Gastroesophageal sphincter (tissue), 4 donors: ENCODE data around the gene BAIAP2L1. TPM values are rescaled to one million over a fixed set of nuclear protein-coding genes. Genes with fewer than 3 reads are reported as not detected.

Experiments used
- ATAC-seq: fragments of 150-250 bp; one replicate; pipeline ENCODE4 v1.9.1; 2016; ENCODE audit warnings: mild to moderate bottlenecking, moderate library complexity
- H3K27ac ChIP-seq, 4 donors: fragments of 200-600 bp; sonication (generic) in 3 of 4; 1 replicate in 3 of 4; 2 replicates in 1 of 4; pipeline ENCODE4 v1.5.1; 2016 to 2019
- H3K27me3 ChIP-seq: fragments of 200-600 bp; sonication (generic); one replicate; pipeline ENCODE4 v1.5.1; 2019
- H3K36me3 ChIP-seq, 2 donors: fragments of 200-600 bp; sonication (generic); one replicate each; pipeline ENCODE4 v1.5.1; 2019; ENCODE audit warnings: control low read depth in 1 of 2
- H3K4me1 ChIP-seq, 3 donors: fragments of 200-600 bp; sonication (generic); 1 replicate in 2 of 3; 2 replicates in 1 of 3; pipeline ENCODE4 v1.5.1; 2016 to 2019; ENCODE audit warnings: control low read depth in 2 of 3
- H3K4me3 ChIP-seq, 2 donors: fragments of 200-600 bp; sonication (generic); one replicate each; pipeline ENCODE4 v1.5.1; 2019; ENCODE audit warnings: mild to moderate bottlenecking in 1 of 2, moderate library complexity in 1 of 2
- H3K9me3 ChIP-seq, 3 donors: fragments of 200-600 bp; sonication (generic); one replicate each; pipeline ENCODE4 v1.5.1; 2017 to 2019; ENCODE audit warnings: control low read depth in 2 of 3
- EP300 ChIP-seq: sonication (generic); formaldehyde crosslinking; IDR thresholded peaks from one replicate; pipeline ENCODE4 v1.6.1; 2017; ENCODE audit warnings: antibody characterized with exemption, mild to moderate bottlenecking
- POLR2A ChIP-seq, 2 donors: fragments of 450-650 bp; IDR thresholded peaks; one replicate each; pipeline ENCODE4 v1.6.1; 2017; ENCODE audit warnings: antibody characterized with exemption in 2 of 2, mild to moderate bottlenecking in 2 of 2, moderate library complexity in 1 of 2
- POLR2AphosphoS5 ChIP-seq: sonication (generic); formaldehyde crosslinking; IDR thresholded peaks from one replicate; pipeline ENCODE4 v1.6.1; 2017; ENCODE audit warnings: antibody characterized with exemption
- WGBS, 2 donors: methylation state at CpG; one replicate each; pipeline ENCODE4 v1.1.5; 2018; ENCODE audit warnings: low coverage in 1 of 2; 5-methylcytosine and 5-hydroxymethylcytosine counted together
- total RNA-seq, 4 donors: library from RNA; depleted of rRNA; stranded (reverse); fragments of >200 nt; gene quantifications; one replicate each; pipeline ENCODE4 v1.1.0, GENCODE V29; 2016
- TF ChIP-seq, protein P1 (sequence below), 4 experiments: fragments of 200-600 bp in 2 of 4; fragments of 450-650 bp in 2 of 4; sonication (generic) in 1 of 4; IDR thresholded peaks; one replicate each; pipeline ENCODE4 v1.5.1; 2017 to 2019; ENCODE audit warnings: antibody characterized with exemption in 4 of 4, mild to moderate bottlenecking in 2 of 4, moderate library complexity in 2 of 4

Gene BAIAP2L1
- total RNA-seq, 4 donors from 2014 or later: 0.13 to 6.7 (median 2.1) TPM

DNA sequence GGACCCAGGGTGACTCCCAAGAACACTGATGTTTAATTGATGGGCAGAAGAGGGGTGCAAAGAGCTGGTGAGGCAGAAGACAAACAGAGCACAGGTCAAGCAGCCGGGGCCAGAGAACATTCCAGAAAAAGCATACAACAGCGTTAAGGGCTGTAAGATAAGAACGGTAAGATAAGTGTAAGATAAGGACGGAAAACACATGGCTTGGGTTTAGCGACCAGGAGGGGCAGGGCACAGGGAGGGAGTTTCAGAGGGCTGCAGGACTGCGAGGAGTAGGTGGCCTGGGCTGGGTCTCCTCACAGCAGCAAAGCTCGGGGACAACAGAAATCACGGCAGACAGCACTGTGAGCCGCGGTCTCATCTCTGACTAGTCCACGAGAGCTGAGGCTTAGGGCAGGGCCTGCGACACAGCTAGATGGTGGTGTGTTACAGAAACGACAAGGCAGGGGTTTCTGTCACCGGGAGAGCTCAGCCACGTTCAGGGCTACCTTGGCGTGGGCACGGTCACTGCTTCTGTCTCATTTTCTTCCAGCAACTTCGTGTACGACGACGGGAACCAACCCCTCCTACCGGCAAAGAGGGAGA, 94.8 kb downstream of the BAIAP2L1 start:
- Histone ChIP-seq H3K9me3 (no peaks in the 10 kb centered on the region), H3K27ac (no peak overlapping the region), H3K4me1 (no peaks in the 10 kb centered on the region), H3K4me3 (no peak overlapping the region), H3K27me3 (no peaks in the 10 kb centered on the region), H3K36me3 (peaks cover 0 to 39% of the 10 kb centered on the region in 2 donors)
- no peak for ATAC-seq
- WGBS, 2 donors: 60 to 68% methylated on average over 8 to 13 of the region's 22 CpGs
- TF ChIP-seq POLR2A (IDR thresholded peaks at IDR 0.05) (no peak), POLR2AphosphoS5 (no peak), EP300 (no peak)
- TF ChIP-seq, protein P1, sequence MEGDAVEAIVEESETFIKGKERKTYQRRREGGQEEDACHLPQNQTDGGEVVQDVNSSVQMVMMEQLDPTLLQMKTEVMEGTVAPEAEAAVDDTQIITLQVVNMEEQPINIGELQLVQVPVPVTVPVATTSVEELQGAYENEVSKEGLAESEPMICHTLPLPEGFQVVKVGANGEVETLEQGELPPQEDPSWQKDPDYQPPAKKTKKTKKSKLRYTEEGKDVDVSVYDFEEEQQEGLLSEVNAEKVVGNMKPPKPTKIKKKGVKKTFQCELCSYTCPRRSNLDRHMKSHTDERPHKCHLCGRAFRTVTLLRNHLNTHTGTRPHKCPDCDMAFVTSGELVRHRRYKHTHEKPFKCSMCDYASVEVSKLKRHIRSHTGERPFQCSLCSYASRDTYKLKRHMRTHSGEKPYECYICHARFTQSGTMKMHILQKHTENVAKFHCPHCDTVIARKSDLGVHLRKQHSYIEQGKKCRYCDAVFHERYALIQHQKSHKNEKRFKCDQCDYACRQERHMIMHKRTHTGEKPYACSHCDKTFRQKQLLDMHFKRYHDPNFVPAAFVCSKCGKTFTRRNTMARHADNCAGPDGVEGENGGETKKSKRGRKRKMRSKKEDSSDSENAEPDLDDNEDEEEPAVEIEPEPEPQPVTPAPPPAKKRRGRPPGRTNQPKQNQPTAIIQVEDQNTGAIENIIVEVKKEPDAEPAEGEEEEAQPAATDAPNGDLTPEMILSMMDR (IDR thresholded peaks at IDR 0.05): no peak

DNA sequence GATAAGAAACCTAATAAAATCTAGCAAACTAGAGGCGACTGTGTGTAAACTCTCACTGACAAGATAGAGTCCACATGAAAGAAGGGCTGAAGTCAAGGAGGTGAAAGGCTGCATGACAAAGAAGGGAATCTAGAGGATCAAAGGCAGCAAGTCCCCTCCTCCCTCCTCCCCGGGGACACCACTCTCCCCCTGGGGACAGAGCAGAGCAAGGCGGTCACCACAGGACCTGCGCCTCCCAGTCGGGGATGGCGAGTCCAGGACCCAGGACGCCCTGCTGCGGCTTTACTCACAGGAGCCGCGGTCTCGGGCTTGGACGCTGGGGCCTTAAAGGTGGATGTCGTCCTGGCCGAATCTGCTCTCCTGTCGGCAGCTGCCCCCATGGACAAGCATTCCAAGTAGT, 97.0 kb downstream of the BAIAP2L1 start:
- ATAC-seq: no peak
- Histone ChIP-seq H3K9me3 (no peaks in the 10 kb centered on the region), H3K4me3 (no peak overlapping the region), H3K36me3 (peaks cover 0 to 29% of the 10 kb centered on the region in 2 donors), H3K27me3 (no peaks in the 10 kb centered on the region), H3K4me1 (no peaks in the 10 kb centered on the region), H3K27ac (no peak overlapping the region)
- 36% methylated on average over 1 of the region's 15 CpGs; no CpG with 5 or more reads in 1 of the 2 donors for WGBS, 2 donors
- TF ChIP-seq POLR2AphosphoS5 (no peak), EP300 (no peak), POLR2A (IDR thresholded peaks at IDR 0.05) (no peak)
- TF ChIP-seq, protein P1 (IDR thresholded peaks at IDR 0.05): no peak

DNA sequence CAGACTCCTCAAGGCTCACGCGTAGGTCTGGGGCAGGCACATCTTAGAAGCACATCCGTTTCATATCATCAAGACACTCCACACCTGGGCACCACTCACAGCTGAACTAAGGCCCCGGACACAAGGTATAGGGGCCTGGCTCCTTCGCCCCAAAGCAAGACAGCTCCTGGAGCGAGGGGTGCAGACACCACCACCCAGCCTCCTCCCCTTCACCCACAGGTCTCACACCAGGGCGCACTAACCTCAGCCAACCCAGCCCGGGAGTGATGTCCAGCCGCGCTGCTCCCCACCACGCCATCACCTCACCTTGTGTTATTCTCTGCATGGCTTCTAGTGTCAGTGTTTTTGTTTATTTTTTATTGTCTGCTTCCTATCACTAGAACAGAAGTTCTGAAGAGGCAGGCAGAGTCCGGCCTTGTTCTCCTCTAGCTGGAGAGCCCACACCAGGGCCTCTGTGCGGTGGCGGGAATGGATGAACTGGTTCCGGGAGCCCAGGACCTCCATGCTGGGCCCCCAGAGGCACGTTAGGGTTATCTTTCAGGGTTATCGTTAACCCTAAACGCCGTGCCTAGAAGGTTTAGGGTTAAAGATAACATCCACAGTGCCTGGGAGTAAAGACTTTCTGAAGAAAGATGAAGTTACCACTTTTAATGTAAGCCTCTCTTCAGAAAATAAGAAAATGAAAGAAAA, 97.6 kb downstream of the BAIAP2L1 start:
- Histone ChIP-seq H3K4me1 (no peaks in the 10 kb centered on the region), H3K4me3 (no peak overlapping the region), H3K27me3 (no peaks in the 10 kb centered on the region), H3K36me3 (peaks cover 0 to 23% of the 10 kb centered on the region in 2 donors), H3K9me3 (no peaks in the 10 kb centered on the region), H3K27ac (no peak overlapping the region)
- WGBS, 2 donors: 84 to 87% methylated on average over 4 to 9 of the region's 19 CpGs
- TF ChIP-seq, protein P1 (IDR thresholded peaks at IDR 0.05): no peak
- no peak for TF ChIP-seq EP300
- no peak for TF ChIP-seq POLR2A (IDR thresholded peaks at IDR 0.05)
- TF ChIP-seq POLR2AphosphoS5: no peak
- no peak for ATAC-seq

DNA sequence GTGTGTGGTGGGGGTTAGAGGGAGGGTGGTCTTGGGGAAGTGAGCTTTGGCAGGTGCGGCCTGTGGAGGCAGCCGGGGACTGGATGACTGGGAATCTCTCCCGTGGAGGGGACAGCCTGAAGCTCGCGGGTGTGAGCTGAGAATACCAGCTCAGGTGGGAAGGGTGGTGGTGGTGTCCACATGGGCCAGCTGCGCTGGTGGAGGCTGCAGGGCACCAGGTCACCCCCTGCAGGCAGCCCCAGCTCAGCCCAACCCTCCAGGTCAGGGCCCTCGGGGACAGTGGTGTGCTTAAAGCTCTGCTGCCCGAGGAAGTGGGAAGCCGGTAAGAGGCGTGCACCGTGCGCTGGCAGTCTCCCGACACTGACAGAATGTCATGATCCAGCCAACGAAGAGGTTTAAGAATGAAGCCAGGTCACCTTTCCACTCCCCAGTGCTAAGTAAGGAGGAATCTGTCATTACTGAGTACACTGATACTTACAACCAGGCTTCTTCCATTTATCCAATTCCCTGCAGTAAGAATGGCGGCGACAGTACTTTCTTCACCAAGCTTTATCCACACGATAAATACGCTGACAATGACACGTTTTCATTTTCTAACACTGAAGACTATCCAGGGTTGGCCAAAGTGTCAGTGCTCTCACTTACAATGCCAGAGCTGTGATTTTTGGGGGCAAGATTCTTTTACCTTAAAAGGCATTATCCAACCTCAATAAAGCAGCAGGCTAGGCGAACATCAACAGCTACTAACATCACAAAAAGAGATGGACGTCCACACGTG, 99.0 kb downstream of the BAIAP2L1 start:
- peaks cover 0 to 8% (median 0%) of the 10 kb centered on the region in 3 donors for H3K4me1 ChIP-seq
- H3K36me3 ChIP-seq: peaks cover 0 to 9% of the 10 kb centered on the region in 2 donors
- H3K9me3 ChIP-seq: no peaks in the 10 kb centered on the region
- no peak overlapping the region for H3K27ac ChIP-seq
- WGBS, 2 donors: 64 to 87% methylated on average over 8 of the region's 22 CpGs
- H3K27me3 ChIP-seq: no peaks in the 10 kb centered on the region
- ATAC-seq: no peak
- H3K4me3 ChIP-seq: no peak overlapping the region
- no peak for TF ChIP-seq POLR2AphosphoS5
- TF ChIP-seq POLR2A (IDR thresholded peaks at IDR 0.05): no peak
- TF ChIP-seq, protein P1 (IDR thresholded peaks at IDR 0.05): no peak
- no peak for TF ChIP-seq EP300
